GM19463 (cell line): ENCODE measurements around the gene NOD2.
A peak's percentile ranks its signal among the peaks of the same experiment; 100 is the strongest.

Experiments used
- ATAC-seq: cut with Tn5 transposase; IDR thresholded peaks from one replicate; pipeline ENCODE4 v1.9.1; 2021; ENCODE audit warnings: mild to moderate bottlenecking, moderate library complexity; ENCODE audit not compliant: unreplicated experiment

The NOD2 gene

GRCh38 chr16:50712560-50712898, 19.1 kb downstream of the NOD2 start:
- ATAC-seq = no peak

- ATAC-seq = no peak
Measured at GRCh38 chr16:50712956-50713355, 19.6 kb downstream of the NOD2 start.

GRCh38 chr16:50717091-50717490, 23.7 kb downstream of the NOD2 start:
- no peak for ATAC-seq

- ATAC-seq = no peak
Measured at GRCh38 chr16:50717494-50717893, 24.1 kb downstream of the NOD2 start.

GRCh38 chr16:50718061-50718760, 24.8 kb downstream of the NOD2 start:
- ATAC-seq = no peak

GRCh38 chr16:50718761-50719400, 25.5 kb downstream of the NOD2 start:
- no peak for ATAC-seq

GRCh38 chr16:50719401-50720337, 26.3 kb downstream of the NOD2 start:
- ATAC-seq = no peak

- no peak for ATAC-seq
Measured at GRCh38 chr16:50721549-50722404, 28.4 kb downstream of the NOD2 start.

GRCh38 chr16:50722405-50722737, 29.0 kb downstream of the NOD2 start:
- no peak for ATAC-seq

GRCh38 chr16:50722960-50723359, 29.6 kb downstream of the NOD2 start:
- no peak for ATAC-seq

GRCh38 chr16:50724306-50724705, 30.9 kb downstream of the NOD2 start:
- no peak for ATAC-seq

GRCh38 chr16:50731130-50731988, 38.0 kb downstream of the NOD2 start:
- ATAC-seq = no peak

- ATAC-seq = no peak
Measured at GRCh38 chr16:50731989-50732832, 38.8 kb downstream of the NOD2 start.

GRCh38 chr16:50733468-50733867, 40.1 kb downstream of the NOD2 start:
- no peak for ATAC-seq

GRCh38 chr16:50735629-50736122, 42.3 kb downstream of the NOD2 start:
- ATAC-seq = peak; percentile 80

- no peak for ATAC-seq
Measured at GRCh38 chr16:50736448-50736847, 43.0 kb downstream of the NOD2 start.

GRCh38 chr16:50737420-50737959, 44.1 kb downstream of the NOD2 start:
- no peak for ATAC-seq

- ATAC-seq = no peak
Measured at GRCh38 chr16:50739031-50739430, 45.6 kb downstream of the NOD2 start.

GRCh38 chr16:50740736-50741135, 47.3 kb downstream of the NOD2 start:
- no peak for ATAC-seq
